ENCODE results near the gene FOXF2.

The FOXF2 gene

GRCh38 chr6:1389369-1390132, at the start of gene FOXF2:
FOXF2 (plus strand) TSS chr6:1389576; CDS start chr6:1389948, 372 bp downstream.
- no peak for TF ChIP-seq CTCF (IDR thresholded peaks at IDR 0.05; ENCODE audit: borderline replicate concordance, control extremely low read depth, extremely low read depth, insufficient read depth, missing control alignments)
- no peak for DNase-seq (ENCODE audit: low spot score)
- in situ Hi-C loops (cut with MboI; ENCODE audit: low sequenced_read_pairs, unreplicated experiment) = loop anchor here (10.0 to 25.0 kb wide), 2 partner anchors 595 to 802 kb away; no protein-coding TSS in a partner anchor

DNA sequence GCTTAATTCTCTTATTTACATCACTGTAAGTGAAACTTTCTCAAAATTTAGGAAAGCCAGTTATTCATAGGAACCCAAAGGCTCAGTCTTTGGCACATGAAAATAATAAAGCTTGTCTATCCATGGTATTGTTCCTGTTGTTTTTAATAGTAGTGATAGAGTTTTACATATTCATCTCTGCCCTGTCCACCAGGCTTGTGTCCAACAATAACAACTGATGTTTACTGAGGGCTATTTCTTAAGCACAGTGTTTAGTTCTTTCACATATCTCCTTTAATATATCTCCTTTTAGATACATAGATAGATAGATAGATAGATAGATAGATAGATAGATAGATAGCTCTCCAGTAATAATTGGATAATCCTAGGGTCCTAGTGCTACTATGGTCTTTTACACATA, 43.3 kb upstream of the FOXF2 start:
- in situ Hi-C loops (cut with MboI; ENCODE audit: low sequenced_read_pairs, unreplicated experiment) = no loop called here
- no peak for TF ChIP-seq CTCF (IDR thresholded peaks at IDR 0.05; ENCODE audit: borderline replicate concordance, control extremely low read depth, extremely low read depth, insufficient read depth, missing control alignments)
- no peak for DNase-seq (ENCODE audit: low spot score)

- DNase-seq (ENCODE audit: low spot score) = no peak
- in situ Hi-C loops (cut with MboI; ENCODE audit: low sequenced_read_pairs, unreplicated experiment) = no loop called here
- no peak for TF ChIP-seq CTCF (IDR thresholded peaks at IDR 0.05; ENCODE audit: borderline replicate concordance, control extremely low read depth, extremely low read depth, insufficient read depth, missing control alignments)
These were observed 42.8 kb upstream of the FOXF2 start for GRCh38 chr6:1346558-1347091.

DNA sequence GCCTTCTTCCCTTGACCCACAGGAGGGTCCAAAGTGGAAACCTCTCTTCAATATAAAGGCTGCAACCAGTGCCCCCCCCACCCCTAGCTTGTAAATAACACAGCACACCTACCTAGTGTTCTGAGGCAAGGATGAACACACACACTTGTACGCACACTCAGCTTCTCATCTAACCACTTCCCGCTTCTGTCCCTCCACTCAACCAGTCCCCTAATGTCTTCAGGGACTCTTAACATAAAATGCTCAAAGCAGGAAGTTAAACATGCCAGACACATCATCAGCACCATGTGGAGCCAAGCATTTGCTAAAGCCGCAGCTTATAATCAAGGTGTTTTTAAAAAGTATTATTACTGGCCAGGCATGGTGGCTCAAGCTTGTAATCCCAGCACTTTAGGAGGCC, 42.2 kb upstream of the FOXF2 start:
- in situ Hi-C loops (cut with MboI; ENCODE audit: low sequenced_read_pairs, unreplicated experiment) = no loop called here
- no peak for DNase-seq (ENCODE audit: low spot score)
- TF ChIP-seq CTCF (IDR thresholded peaks at IDR 0.05; ENCODE audit: borderline replicate concordance, control extremely low read depth, extremely low read depth, insufficient read depth, missing control alignments) = no peak

GRCh38 chr6:1348675-1349074, 40.7 kb upstream of the FOXF2 start:
- in situ Hi-C loops (cut with MboI; ENCODE audit: low sequenced_read_pairs, unreplicated experiment) = no loop called here
- TF ChIP-seq CTCF (IDR thresholded peaks at IDR 0.05; ENCODE audit: borderline replicate concordance, control extremely low read depth, extremely low read depth, insufficient read depth, missing control alignments) = no peak
- DNase-seq (ENCODE audit: low spot score) = no peak

DNA sequence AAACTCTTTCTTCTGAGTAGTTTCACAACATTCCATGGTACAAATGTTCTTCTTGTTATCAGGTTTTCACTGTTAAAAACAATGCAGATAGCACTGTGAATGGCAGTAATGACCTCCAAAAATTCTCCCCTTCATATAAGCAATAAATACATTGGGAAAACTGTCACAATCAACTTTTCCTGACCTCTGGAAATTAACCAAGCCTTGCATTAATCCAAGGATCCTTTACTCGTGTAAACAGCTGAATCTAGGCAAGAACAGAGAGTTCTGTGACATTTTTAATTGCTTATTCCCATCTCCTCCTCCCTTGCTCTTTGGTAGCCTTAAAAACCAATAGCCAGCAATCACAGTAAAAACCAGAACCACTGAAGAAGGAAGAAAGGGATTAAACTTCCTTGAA, 39.7 kb upstream of the FOXF2 start:
- in situ Hi-C loops (cut with MboI; ENCODE audit: low sequenced_read_pairs, unreplicated experiment) = no loop called here
- DNase-seq (ENCODE audit: low spot score) = no peak
- TF ChIP-seq CTCF (IDR thresholded peaks at IDR 0.05; ENCODE audit: borderline replicate concordance, control extremely low read depth, extremely low read depth, insufficient read depth, missing control alignments) = no peak
